GM23338 (cell line): Measurements from ENCODE around the gene NME3.

Experiments
- EZH2 ChIP-seq: fragments of 200-600 bp; sonication (generic); IDR thresholded peaks from one replicate; pipeline ENCODE4 v1.8.0; 2017; ENCODE audit warnings: antibody characterized with exemption, mild to moderate bottlenecking, low read depth; ENCODE audit not compliant: unreplicated experiment
- POLR2AphosphoS5 ChIP-seq: IDR thresholded peaks from 2 replicates; pipeline ENCODE4 v1.6.1; 2016; ENCODE audit warnings: antibody characterized with exemption, low read depth
- TF ChIP-seq, protein P1 (sequence below), 2 experiments: fragments of 200-600 bp in 1 of 2; sonication (generic) in 1 of 2; conservative IDR thresholded peaks; 2 replicates each; pipeline versions ENCODE4 v1.5.1 to v1.6.1; 2016 to 2017; ENCODE audit warnings: antibody characterized with exemption in 2 of 2, low read depth in 2 of 2, mild to moderate bottlenecking in 2 of 2, moderate library complexity in 1 of 2

DNA sequence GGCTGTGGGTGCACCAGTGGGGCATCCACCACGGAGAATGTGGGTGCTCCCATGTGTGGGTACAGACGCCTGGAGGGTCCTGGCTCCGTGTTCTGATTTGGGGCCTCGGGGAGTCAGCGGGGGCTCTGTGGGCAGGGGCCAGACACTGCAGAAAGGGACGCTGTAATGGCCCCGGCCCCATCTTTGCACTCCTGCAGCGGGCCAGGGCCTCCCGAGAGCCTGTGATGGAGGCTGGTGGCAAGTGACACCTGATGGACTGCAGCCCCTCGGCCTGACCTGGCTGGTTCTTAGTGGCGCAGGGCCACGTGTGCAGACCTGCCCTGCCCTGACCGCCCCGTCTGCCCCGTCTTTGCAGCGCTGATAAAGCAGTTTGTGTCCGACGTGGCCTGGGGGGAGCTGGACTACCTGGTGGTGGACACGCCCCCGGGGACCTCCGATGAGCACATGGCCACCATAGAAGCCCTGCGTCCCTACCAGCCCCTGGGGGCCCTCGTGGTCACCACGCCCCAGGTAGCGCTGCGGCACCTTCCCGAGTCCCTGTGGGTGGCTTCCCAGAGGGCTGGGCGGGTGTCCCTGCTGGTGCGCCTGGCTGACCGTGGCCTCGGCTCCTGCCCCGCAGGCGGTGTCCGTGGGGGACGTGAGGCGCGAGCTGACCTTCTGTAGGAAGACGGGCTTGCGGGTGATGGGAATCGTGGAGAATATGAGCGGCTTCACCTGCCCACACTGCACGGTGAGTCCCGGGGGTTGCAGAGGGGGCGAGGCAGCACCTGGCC is 16.2 kb upstream of the NME3 start:
- TF ChIP-seq POLR2AphosphoS5 (no peak), EZH2 (no peak)
- TF ChIP-seq, protein P1, sequence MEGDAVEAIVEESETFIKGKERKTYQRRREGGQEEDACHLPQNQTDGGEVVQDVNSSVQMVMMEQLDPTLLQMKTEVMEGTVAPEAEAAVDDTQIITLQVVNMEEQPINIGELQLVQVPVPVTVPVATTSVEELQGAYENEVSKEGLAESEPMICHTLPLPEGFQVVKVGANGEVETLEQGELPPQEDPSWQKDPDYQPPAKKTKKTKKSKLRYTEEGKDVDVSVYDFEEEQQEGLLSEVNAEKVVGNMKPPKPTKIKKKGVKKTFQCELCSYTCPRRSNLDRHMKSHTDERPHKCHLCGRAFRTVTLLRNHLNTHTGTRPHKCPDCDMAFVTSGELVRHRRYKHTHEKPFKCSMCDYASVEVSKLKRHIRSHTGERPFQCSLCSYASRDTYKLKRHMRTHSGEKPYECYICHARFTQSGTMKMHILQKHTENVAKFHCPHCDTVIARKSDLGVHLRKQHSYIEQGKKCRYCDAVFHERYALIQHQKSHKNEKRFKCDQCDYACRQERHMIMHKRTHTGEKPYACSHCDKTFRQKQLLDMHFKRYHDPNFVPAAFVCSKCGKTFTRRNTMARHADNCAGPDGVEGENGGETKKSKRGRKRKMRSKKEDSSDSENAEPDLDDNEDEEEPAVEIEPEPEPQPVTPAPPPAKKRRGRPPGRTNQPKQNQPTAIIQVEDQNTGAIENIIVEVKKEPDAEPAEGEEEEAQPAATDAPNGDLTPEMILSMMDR (conservative IDR thresholded peaks at IDR 0.05; ENCODE audit: low read depth in 2 of 2) = no peak
